ENCODE results near the gene RNU6-9.

DNA sequence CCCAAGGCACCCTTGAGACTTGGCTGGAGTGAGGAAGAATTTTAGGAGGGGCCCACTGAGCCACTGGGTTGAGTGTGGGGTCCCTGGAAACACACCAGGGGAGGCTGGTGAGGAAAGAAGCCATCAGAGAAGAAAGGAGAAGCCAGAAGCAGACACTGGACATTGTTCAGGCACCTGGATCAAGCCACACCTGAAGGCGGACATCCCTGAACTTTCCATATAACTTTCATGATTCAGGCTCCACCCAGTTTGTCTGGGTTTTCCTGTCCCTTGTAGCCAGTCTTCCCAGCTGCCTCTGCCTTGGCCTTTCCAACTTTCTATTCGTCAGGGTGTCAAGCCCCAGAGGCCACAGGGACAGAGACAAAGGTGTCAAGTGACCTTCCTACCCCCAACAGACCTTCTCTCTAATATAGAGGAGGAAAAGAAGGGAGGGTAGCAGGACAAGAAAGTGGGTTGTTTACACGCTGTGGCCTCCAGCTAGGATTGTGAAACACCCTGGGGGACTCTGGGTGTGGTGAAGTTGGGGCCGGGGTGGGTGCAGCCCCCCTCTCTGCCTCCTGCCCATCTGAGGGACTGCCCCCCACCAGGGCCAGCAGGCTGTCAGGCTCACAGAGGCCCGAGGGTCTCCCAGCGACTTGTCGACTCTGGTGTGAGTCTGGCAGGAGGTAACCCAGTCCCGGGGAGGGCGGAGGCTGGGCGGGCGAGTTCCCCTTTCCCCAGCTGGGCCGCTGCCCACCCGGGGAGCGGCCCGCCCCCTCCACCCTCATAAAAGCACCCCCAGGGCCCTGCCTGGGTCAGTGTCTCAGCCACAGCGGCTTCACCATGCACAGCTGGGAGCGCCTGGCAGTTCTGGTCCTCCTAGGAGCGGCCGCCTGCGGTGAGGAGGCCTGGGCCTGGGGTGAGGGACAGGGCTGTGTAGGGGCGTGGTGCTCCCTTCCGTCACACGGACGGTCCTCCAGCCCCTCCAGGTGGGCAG lies 34.1 kb upstream of the RNU6-9 start, which contains the start of gene CFD:
- TF ChIP-seq, protein P1, sequence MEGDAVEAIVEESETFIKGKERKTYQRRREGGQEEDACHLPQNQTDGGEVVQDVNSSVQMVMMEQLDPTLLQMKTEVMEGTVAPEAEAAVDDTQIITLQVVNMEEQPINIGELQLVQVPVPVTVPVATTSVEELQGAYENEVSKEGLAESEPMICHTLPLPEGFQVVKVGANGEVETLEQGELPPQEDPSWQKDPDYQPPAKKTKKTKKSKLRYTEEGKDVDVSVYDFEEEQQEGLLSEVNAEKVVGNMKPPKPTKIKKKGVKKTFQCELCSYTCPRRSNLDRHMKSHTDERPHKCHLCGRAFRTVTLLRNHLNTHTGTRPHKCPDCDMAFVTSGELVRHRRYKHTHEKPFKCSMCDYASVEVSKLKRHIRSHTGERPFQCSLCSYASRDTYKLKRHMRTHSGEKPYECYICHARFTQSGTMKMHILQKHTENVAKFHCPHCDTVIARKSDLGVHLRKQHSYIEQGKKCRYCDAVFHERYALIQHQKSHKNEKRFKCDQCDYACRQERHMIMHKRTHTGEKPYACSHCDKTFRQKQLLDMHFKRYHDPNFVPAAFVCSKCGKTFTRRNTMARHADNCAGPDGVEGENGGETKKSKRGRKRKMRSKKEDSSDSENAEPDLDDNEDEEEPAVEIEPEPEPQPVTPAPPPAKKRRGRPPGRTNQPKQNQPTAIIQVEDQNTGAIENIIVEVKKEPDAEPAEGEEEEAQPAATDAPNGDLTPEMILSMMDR (IDR thresholded peaks at IDR 0.05): no peak
- TF ChIP-seq POLR2A (IDR thresholded peaks at IDR 0.05): peak in 1 of 2 donors; percentile 20

Measured in uterus (tissue), 2 donors.